Parathyroid adenoma (tissue), 2 donors: ENCODE results near the gene MBOAT1.

Source experiments
- H2AFZ ChIP-seq: fragments of 300-600 bp; sonication (generic); one replicate; pipeline ENCODE4 v1.7.0; 2017; ENCODE audit warnings: antibody characterized with exemption, mild to moderate bottlenecking
- H3K27ac ChIP-seq: fragments of 300-600 bp; sonication (generic); one replicate; pipeline ENCODE4 v1.7.0; 2017
- H3K27me3 ChIP-seq: fragments of 300-600 bp; sonication (generic); one replicate; pipeline ENCODE4 v1.7.0; 2017; ENCODE audit warnings: low read length; ENCODE audit not compliant: control insufficient read depth, insufficient read depth
- H3K36me3 ChIP-seq: fragments of 300-600 bp; sonication (generic); one replicate; pipeline ENCODE4 v1.7.0; 2017; ENCODE audit warnings: low read length; ENCODE audit not compliant: control insufficient read depth, insufficient read depth
- H3K4me1 ChIP-seq: fragments of 300-600 bp; sonication (generic); one replicate; pipeline ENCODE4 v1.7.0; 2017; ENCODE audit warnings: control low read depth
- H3K4me2 ChIP-seq: fragments of 300-600 bp; sonication (generic); one replicate; pipeline ENCODE4 v1.7.0; 2017; ENCODE audit warnings: low read length
- H3K4me3 ChIP-seq: fragments of 300-600 bp; sonication (generic); one replicate; pipeline ENCODE4 v1.7.0; 2017; ENCODE audit warnings: low read depth, low read length
- H3K79me2 ChIP-seq: fragments of 300-600 bp; sonication (generic); one replicate; pipeline ENCODE4 v1.7.0; 2017; ENCODE audit warnings: control low read depth
- H3K9ac ChIP-seq: fragments of 300-600 bp; sonication (generic); one replicate; pipeline ENCODE4 v1.7.0; 2017; ENCODE audit warnings: mild to moderate bottlenecking
- H3K9me3 ChIP-seq: fragments of 300-600 bp; sonication (generic); one replicate; pipeline ENCODE4 v1.7.0; 2017; ENCODE audit warnings: low read length; ENCODE audit not compliant: control insufficient read depth
- CTCF ChIP-seq: fragments of 300-600 bp; sonication (generic); IDR thresholded peaks from one replicate; pipeline ENCODE4 v1.7.0; 2017; ENCODE audit warnings: antibody characterized with exemption, mild to moderate bottlenecking
- donor health status: primary hyperparathyroidism.

The MBOAT1 gene

GRCh38 chr6:20198156-20198774, 14.0 kb downstream of the MBOAT1 start:
- Histone ChIP-seq H2AFZ (no peak overlapping the region), H3K4me2 (no peak overlapping the region), H3K36me3 (no peaks in the 10 kb centered on the region), H3K4me1 (peaks cover 3% of the 10 kb centered on the region), H3K9me3 (no peaks in the 10 kb centered on the region), H3K27ac (no peak overlapping the region), H3K27me3 (no peaks in the 10 kb centered on the region), H3K9ac (no peak overlapping the region), H3K79me2 (no peaks in the 10 kb centered on the region), H3K4me3 (no peak overlapping the region)
- TF ChIP-seq CTCF: no peak

GRCh38 chr6:20197251-20197650, 15.0 kb downstream of the MBOAT1 start:
- Histone ChIP-seq H3K27me3 (no peaks in the 10 kb centered on the region), H3K4me3 (no peak overlapping the region), H3K9me3 (no peaks in the 10 kb centered on the region), H3K9ac (no peak overlapping the region), H3K36me3 (no peaks in the 10 kb centered on the region), H3K4me2 (no peak overlapping the region), H3K27ac (no peak overlapping the region), H2AFZ (no peak overlapping the region), H3K79me2 (no peaks in the 10 kb centered on the region), H3K4me1 (peaks cover 3% of the 10 kb centered on the region)
- TF ChIP-seq CTCF: no peak

- no peaks in the 10 kb centered on the region for H3K9me3 ChIP-seq
- no peak overlapping the region for H3K27ac ChIP-seq
- no peak overlapping the region for H3K4me3 ChIP-seq
- no peaks in the 10 kb centered on the region for H3K4me1 ChIP-seq
- no peaks in the 10 kb centered on the region for H3K36me3 ChIP-seq
- H3K9ac ChIP-seq: no peak overlapping the region
- H2AFZ ChIP-seq: no peak overlapping the region
- no peaks in the 10 kb centered on the region for H3K27me3 ChIP-seq
- TF ChIP-seq CTCF: no peak
- no peak overlapping the region for H3K4me2 ChIP-seq
- no peaks in the 10 kb centered on the region for H3K79me2 ChIP-seq
Measured at GRCh38 chr6:20192625-20193024, 19.6 kb downstream of the MBOAT1 start.

- Histone ChIP-seq H2AFZ (no peak overlapping the region), H3K79me2 (no peaks in the 10 kb centered on the region), H3K9ac (no peak overlapping the region), H3K27me3 (no peaks in the 10 kb centered on the region), H3K27ac (no peak overlapping the region), H3K4me2 (no peak overlapping the region), H3K4me1 (no peaks in the 10 kb centered on the region), H3K36me3 (no peaks in the 10 kb centered on the region), H3K4me3 (no peak overlapping the region), H3K9me3 (no peaks in the 10 kb centered on the region)
- TF ChIP-seq CTCF: no peak
Measured at GRCh38 chr6:20191992-20192391, 20.3 kb downstream of the MBOAT1 start.

GRCh38 chr6:20188630-20189075, 23.6 kb downstream of the MBOAT1 start:
- no peak for TF ChIP-seq CTCF
- Histone ChIP-seq H3K36me3 (no peaks in the 10 kb centered on the region), H3K4me3 (no peak overlapping the region), H2AFZ (no peak overlapping the region), H3K4me1 (no peaks in the 10 kb centered on the region), H3K79me2 (no peaks in the 10 kb centered on the region), H3K9me3 (no peaks in the 10 kb centered on the region), H3K27ac (no peak overlapping the region), H3K4me2 (no peak overlapping the region), H3K27me3 (no peaks in the 10 kb centered on the region), H3K9ac (no peak overlapping the region)
